Measurements from ENCODE around the gene CNOT4.
A peak's percentile ranks its signal among the peaks of the same experiment; 100 is the strongest.
"Not testable (repeated sequence)": the region's sequence is repeated elsewhere in the genome, so short reads cannot be mapped to it uniquely, and the experiment has no call there.

CNOT4 gene

DNA sequence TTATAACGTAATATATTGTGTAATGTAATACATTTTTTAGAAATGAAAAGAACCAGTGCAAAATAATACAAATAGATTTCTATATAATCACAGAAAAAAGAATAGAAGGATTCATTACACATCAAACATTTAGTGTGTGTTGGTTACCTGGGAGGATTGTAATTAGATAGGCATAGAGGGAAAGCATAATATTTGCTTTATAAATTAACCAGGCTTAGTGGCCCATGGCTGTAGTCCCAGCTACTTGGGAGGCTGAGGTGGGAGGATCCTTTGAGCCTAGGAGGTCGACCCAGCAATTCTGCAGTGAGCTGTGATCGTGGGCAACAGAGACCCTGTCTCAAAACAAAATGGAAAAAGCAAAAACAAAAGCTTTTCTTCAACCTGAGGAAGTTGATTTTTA lies 5.0 kb upstream of the CNOT4 start:
- no peak for DNase-seq (ENCODE audit: low read depth in 3 of 3)

GRCh38 chr7:135512135-135512887 lies 2.4 kb upstream of the CNOT4 start:
- DNase-seq (ENCODE audit: low read depth in 3 of 3): no peak

- no peak for DNase-seq (ENCODE audit: low read depth in 3 of 3)
Measured at GRCh38 chr7:135510592-135511183, 786 bp upstream of the CNOT4 start.

- DNase-seq (ENCODE audit: low read depth in 3 of 3): no peak
Measured at GRCh38 chr7:135509589-135509838, 388 bp downstream of the CNOT4 start.

DNA sequence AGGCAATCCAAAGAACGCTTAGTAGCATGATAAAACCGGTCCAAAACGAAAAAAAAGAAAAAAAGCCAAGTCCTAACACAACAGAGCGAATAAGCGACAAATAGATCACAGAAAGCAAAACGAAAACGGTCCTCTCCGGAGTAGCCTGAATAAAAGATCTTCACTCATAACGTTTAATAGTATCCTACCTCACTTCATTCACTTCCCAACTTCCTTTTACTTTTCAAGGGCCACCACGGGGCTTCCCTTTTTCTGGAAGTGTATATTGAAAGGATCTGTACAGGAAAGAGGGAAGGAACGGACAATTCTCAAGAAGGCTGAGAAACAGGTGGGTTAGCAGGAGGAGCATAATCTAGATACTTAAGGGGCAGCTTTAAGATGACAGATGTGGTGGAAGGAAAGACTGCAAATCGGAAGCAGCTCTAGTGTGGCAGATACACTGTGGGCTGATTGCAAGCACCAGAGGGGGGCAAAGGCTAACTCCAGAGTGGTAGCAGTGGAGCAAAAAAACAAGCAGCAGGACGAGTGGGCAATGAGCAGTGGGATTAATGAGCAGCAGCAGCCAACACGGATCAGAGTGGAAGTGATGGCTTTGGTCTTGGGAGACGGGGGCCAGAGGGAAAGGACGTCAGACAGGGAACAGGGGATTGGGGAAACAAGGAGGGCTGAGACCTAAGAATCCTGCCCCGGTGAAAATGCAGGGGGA lies 866 bp downstream of the CNOT4 start:
- peak in 1 of 3 experiments; percentile 13 for DNase-seq (ENCODE audit: low read depth in 3 of 3)

GRCh38 chr7:135501402-135501801 lies 8.5 kb downstream of the CNOT4 start:
- DNase-seq (ENCODE audit: low read depth in 3 of 3): no peak

DNA sequence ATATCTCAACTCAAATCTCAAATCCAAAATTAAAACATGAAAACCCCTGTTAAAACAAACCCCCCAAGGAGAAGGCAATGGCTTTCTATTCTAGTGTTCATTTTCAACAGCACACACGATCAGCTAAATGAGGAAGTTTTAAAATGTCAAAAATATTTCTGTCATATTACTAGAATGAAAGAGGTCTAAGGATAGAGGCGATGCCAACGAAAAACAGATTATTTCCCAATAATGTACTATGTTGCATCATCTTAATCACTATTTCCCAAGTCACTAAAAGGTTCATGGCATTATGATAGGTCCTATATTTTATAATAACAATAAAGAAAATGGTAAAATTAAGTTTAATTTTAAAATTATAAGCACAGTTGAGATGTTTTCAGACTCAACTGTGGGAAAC lies 10.1 kb downstream of the CNOT4 start:
- DNase-seq (ENCODE audit: low read depth in 3 of 3): no peak

GRCh38 chr7:135497161-135497560 lies 12.7 kb downstream of the CNOT4 start:
- not testable (repeated sequence) for DNase-seq (ENCODE audit: low read depth in 3 of 3)

DNA sequence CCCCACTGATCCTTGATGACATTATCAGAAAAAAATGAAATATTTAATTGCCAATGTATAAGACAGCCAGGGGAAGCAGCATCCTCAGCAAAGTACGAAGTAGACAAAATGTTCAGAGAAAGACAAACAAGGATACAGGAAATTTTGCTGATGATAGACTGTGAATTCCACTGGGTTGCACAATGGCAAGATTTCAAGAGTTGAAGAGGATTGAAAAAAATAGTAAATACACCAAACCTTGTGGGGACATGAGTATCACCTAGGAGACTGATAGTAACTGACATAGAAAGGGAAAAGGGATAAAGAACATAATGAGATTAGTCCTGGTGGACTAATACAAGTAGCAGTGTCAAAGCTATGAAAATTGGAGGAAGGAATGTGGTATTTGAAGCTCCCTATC lies 16.5 kb downstream of the CNOT4 start:
- no peak for DNase-seq (ENCODE audit: low read depth in 3 of 3)

GRCh38 chr7:135492151-135492550 lies 17.8 kb downstream of the CNOT4 start:
- no peak for DNase-seq (ENCODE audit: low read depth in 3 of 3)

GRCh38 chr7:135490783-135491182 lies 19.1 kb downstream of the CNOT4 start:
- DNase-seq (ENCODE audit: low read depth in 3 of 3): no peak

- DNase-seq (ENCODE audit: low read depth in 3 of 3): no peak
Measured at GRCh38 chr7:135489791-135490190, 20.1 kb downstream of the CNOT4 start.

- no peak for DNase-seq (ENCODE audit: low read depth in 3 of 3)
Measured at GRCh38 chr7:135486261-135486920, 23.5 kb downstream of the CNOT4 start.

DNA sequence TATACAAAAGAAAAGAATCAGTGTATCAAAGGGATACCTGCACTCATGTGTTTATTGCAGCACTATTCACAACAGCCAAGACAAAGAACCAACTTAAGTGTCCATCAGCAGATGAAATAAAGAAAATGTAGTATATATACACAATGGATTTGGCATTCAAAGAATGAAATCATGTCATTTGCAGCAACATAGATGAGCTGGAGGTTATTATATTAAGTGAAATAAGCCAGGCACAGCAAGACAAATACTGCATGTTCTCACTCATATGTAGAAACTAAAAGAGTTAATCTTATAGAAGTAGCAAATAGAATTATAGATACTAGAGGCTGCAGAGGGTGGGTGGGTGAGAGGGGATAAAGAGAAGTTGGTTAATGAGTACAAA lies 28.3 kb downstream of the CNOT4 start:
- no peak for DNase-seq (ENCODE audit: low read depth in 3 of 3)

DNA sequence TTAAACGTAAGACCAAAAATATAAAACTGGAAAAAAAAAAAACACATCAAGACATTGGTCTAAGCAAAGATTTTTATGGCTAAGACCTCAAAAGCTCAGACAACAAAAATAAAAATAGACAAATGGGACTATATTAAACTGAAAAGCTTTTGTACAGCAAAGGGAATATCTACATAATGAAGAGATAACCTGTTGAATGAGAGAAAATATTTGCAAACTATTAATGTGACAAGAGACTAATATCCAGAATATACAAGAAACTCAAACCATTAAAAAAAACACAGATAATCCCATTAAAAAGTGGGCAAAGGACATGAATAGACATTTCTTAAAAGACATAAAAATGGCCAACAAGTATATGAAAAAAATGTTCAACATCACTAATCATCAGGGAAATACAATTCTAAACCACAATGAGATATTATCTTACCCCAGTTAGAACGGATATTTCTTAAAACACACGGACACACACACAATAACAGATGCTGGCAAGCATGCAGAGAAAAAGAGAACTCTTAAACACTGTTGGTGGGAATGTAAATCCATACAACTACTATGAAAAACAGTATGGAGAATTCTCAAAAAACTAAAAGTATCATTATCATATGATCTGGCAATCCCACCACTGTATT lies 28.8 kb downstream of the CNOT4 start:
- DNase-seq (ENCODE audit: low read depth in 3 of 3): no peak

- DNase-seq (ENCODE audit: low read depth in 3 of 3): no peak
Measured at GRCh38 chr7:135475521-135475920, 34.4 kb downstream of the CNOT4 start.

GRCh38 chr7:135469705-135470104 lies 40.2 kb downstream of the CNOT4 start:
- DNase-seq (ENCODE audit: low read depth in 3 of 3): not testable (repeated sequence)

DNA sequence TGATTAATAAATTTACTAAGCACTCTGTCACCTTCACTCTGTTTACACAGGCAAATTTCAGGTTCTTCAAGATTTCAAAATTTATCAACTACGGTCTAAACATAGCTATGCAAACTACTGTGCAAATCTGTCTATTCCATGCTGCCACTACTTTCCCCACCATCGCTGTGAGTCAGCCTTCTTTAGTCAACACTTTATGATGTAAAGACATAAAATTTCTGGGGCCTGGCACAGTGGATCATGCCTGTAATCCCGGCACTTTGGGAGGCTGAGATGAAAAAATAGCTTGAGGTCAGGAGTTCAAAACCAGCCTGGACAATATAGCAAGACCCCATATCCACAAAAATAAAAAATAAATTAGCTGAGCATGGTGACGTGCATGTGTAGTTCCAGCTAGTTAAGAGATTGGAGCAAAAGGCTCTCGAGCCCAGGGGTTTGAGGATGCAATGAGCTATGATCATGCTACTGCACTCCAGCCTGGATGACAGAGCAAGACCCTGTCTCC lies 42.6 kb downstream of the CNOT4 start:
- no peak for DNase-seq (ENCODE audit: low read depth in 3 of 3)

DNA sequence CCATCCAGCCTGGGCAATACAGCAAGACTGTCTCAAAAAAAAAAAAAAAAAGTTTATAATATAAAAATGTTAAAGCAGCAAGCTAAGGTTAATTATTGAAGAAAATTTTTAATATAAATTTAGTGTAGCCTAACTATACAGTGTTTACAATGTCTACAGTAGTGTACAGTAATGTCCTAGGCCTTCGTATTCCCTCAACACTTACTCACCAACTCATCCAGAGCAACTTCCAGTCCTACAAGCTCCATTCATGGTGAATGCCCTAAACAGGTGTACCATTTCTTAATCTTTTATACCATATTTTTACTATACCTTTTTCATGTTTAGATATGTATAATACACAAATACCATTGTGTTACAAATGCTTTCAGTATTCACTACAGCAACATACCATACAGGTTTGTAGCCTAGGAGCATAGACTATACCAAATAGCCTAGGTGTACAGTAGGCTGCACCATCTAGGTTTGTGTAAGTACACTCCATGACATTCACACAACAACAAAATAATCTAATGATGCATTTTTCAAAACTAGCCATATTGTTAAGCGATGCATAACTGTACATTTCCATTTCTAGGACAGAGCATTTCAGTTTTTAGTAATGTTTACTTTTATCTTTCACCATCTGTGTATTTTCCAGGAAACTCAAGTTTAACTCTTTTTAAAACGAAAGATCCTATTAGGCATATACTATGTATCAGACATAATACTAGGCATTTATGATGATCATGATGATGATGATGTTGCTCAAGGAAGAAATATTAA lies 43.3 kb downstream of the CNOT4 start:
- DNase-seq (ENCODE audit: low read depth in 3 of 3): no peak

- no peak for DNase-seq (ENCODE audit: low read depth in 3 of 3)
Measured at GRCh38 chr7:135463908-135464307, 46.0 kb downstream of the CNOT4 start.

GRCh38 chr7:135459951-135460567 lies 49.8 kb downstream of the CNOT4 start:
- DNase-seq (ENCODE audit: low read depth in 3 of 3): no peak
